NCI-H1694 (cell line): ENCODE measurements around the gene RRP15.
"Not testable (repeated sequence)": the region's sequence is repeated elsewhere in the genome, so short reads cannot be mapped to it uniquely, and the experiment has no call there.

Source experiments
- DNase-seq: peaks from one replicate; lab custom pipeline; 2025; lab: John Stamatoyannopoulos, UW

Gene RRP15

GRCh38 chr1:218297461-218297860 is 12.4 kb downstream of the RRP15 start:
- no peak for DNase-seq

- DNase-seq, result no peak
These were observed 12.8 kb downstream of the RRP15 start for GRCh38 chr1:218297867-218298266.

GRCh38 chr1:218298398-218298797 is 13.3 kb downstream of the RRP15 start:
- DNase-seq, result no peak

- DNase-seq, result peak; percentile 45
These were observed 14.3 kb downstream of the RRP15 start for GRCh38 chr1:218299416-218299815.

- DNase-seq, result no peak
These were observed 16.1 kb downstream of the RRP15 start for GRCh38 chr1:218301217-218301616.

GRCh38 chr1:218302155-218302554 is 17.1 kb downstream of the RRP15 start:
- DNase-seq, result no peak

GRCh38 chr1:218303176-218303879 is 18.2 kb downstream of the RRP15 start:
- no peak for DNase-seq

GRCh38 chr1:218304281-218305039 is 19.4 kb downstream of the RRP15 start:
- peak; percentile 6 for DNase-seq

GRCh38 chr1:218305472-218306064 is 20.5 kb downstream of the RRP15 start:
- DNase-seq, result no peak

GRCh38 chr1:218312509-218312908 is 27.4 kb downstream of the RRP15 start:
- no peak for DNase-seq

- no peak for DNase-seq
These were observed 29.2 kb downstream of the RRP15 start for GRCh38 chr1:218314316-218314715.

GRCh38 chr1:218315638-218316037 is 30.5 kb downstream of the RRP15 start:
- DNase-seq, result no peak

GRCh38 chr1:218317061-218317460 is 32.0 kb downstream of the RRP15 start:
- no peak for DNase-seq

- not testable (repeated sequence) for DNase-seq
These were observed 35.1 kb downstream of the RRP15 start for GRCh38 chr1:218320182-218320581.

- no peak for DNase-seq
These were observed 37.7 kb downstream of the RRP15 start for GRCh38 chr1:218322762-218323161.

- no peak for DNase-seq
These were observed 38.6 kb downstream of the RRP15 start for GRCh38 chr1:218323568-218324225.

- no peak for DNase-seq
These were observed 39.1 kb downstream of the RRP15 start for GRCh38 chr1:218324226-218324580.

- DNase-seq, result no peak
These were observed 43.7 kb downstream of the RRP15 start for GRCh38 chr1:218328769-218329168.

GRCh38 chr1:218330043-218330623 is 45.0 kb downstream of the RRP15 start:
- DNase-seq, result peak; percentile 52

GRCh38 chr1:218332416-218332815 is 47.3 kb downstream of the RRP15 start:
- no peak for DNase-seq

GRCh38 chr1:218336328-218336727 is 51.2 kb downstream of the RRP15 start:
- DNase-seq, result no peak

GRCh38 chr1:218339267-218339831 is 54.3 kb downstream of the RRP15 start:
- peak; percentile 64 for DNase-seq
